HG03103 (cell line): Measurements from ENCODE around the gene MREG.

ENCODE experiments used
- ATAC-seq: cut with Tn5 transposase; IDR thresholded peaks from one replicate; pipeline ENCODE4 v1.9.1; 2021; ENCODE audit warnings: low read depth; ENCODE audit not compliant: unreplicated experiment

Gene MREG

GRCh38 chr2:216021768-216022565, 8.6 kb upstream of the MREG start:
- ATAC-seq: no peak

GRCh38 chr2:216018709-216019108, 5.4 kb upstream of the MREG start:
- no peak for ATAC-seq

GRCh38 chr2:216017365-216017764, 4.0 kb upstream of the MREG start:
- ATAC-seq: no peak

- no peak for ATAC-seq
Measured at GRCh38 chr2:216016581-216016980, 3.2 kb upstream of the MREG start.

GRCh38 chr2:216015722-216016464, 2.5 kb upstream of the MREG start:
- ATAC-seq: peak; percentile 64

GRCh38 chr2:216014986-216015385, 1.6 kb upstream of the MREG start:
- ATAC-seq: no peak

GRCh38 chr2:216014006-216014405, 655 bp upstream of the MREG start:
- no peak for ATAC-seq

- ATAC-seq: no peak
Measured at GRCh38 chr2:216012830-216013079, 596 bp downstream of the MREG start.

- no peak for ATAC-seq
Measured at GRCh38 chr2:216012133-216012829, 1.1 kb downstream of the MREG start.

GRCh38 chr2:216009215-216009614, 4.1 kb downstream of the MREG start:
- ATAC-seq: peak; percentile 24

- no peak for ATAC-seq
Measured at GRCh38 chr2:216008387-216008786, 5.0 kb downstream of the MREG start.

GRCh38 chr2:216006164-216006663, 7.1 kb downstream of the MREG start:
- ATAC-seq: peak; percentile 24

- ATAC-seq: no peak
Measured at GRCh38 chr2:216004697-216005283, 8.6 kb downstream of the MREG start.

GRCh38 chr2:216003876-216004696, 9.3 kb downstream of the MREG start:
- no peak for ATAC-seq

- no peak for ATAC-seq
Measured at GRCh38 chr2:216002693-216003092, 10.7 kb downstream of the MREG start.

GRCh38 chr2:216002101-216002678, 11.2 kb downstream of the MREG start:
- ATAC-seq: no peak

- no peak for ATAC-seq
Measured at GRCh38 chr2:216001216-216002100, 11.9 kb downstream of the MREG start.

- no peak for ATAC-seq
Measured at GRCh38 chr2:215998636-215999035, 14.7 kb downstream of the MREG start.

GRCh38 chr2:215997219-215997618, 16.1 kb downstream of the MREG start:
- ATAC-seq: no peak
